Measurements from ENCODE around the gene KRT77. TPM values are rescaled to one million over a fixed set of nuclear protein-coding genes. Genes with fewer than 3 reads are reported as not detected.

Gene KRT77
- total RNA-seq: not detected in 2 replicates

GRCh38 chr12:52703424-52703823, at the start of gene KRT77:
Gene KRT77 (minus strand): TSS chr12:52703524. CDS start chr12:52703434, 90 bp downstream.

GRCh38 chr12:52680363-52680762, 23.0 kb downstream of the KRT77 start, which contains the start of gene KRT1:
Gene KRT1 (minus strand): TSS chr12:52680407. CDS start chr12:52680348, 59 bp downstream.

GRCh38 chr12:52651726-52652261, 51.5 kb downstream of the KRT77 start, which contains the start of gene KRT2:
Gene KRT2 (minus strand): TSS chr12:52652211. CDS start chr12:52652142, 69 bp downstream.

Other genes with a start within 250 kb of the KRT77 start
- not detected in 2 replicates for gene KRT6C, start 229.7 kb downstream of the KRT77 start, total RNA-seq
- 0.37 and 14.0 TPM in 2 replicates for gene KRT6A, start 210.3 kb downstream of the KRT77 start, total RNA-seq
- gene KRT5, start 183.1 kb downstream of the KRT77 start, total RNA-seq: 0.78 and 1.4 TPM in 2 replicates
- gene KRT71, start 150.4 kb downstream of the KRT77 start, total RNA-seq: not detected in 2 replicates
- not detected in 2 replicates for gene KRT74, start 129.7 kb downstream of the KRT77 start, total RNA-seq
- not detected in 2 replicates for gene KRT72, start 102.1 kb downstream of the KRT77 start, total RNA-seq
- not detected in 2 replicates for gene KRT73, start 85.0 kb downstream of the KRT77 start, total RNA-seq
- gene KRT2, start 51.3 kb downstream of the KRT77 start, total RNA-seq: not detected in 2 replicates
- gene KRT1, start 23.1 kb downstream of the KRT77 start, total RNA-seq: not detected in 2 replicates
- gene KRT76, start 73.8 kb upstream of the KRT77 start, total RNA-seq: not detected in 2 replicates
- not detected in 2 replicates for gene KRT3, start 92.6 kb upstream of the KRT77 start, total RNA-seq
- gene KRT4, start 110.6 kb upstream of the KRT77 start, total RNA-seq: not detected in 2 replicates
- not detected in 2 replicates for gene KRT79, start 130.8 kb upstream of the KRT77 start, total RNA-seq
- gene KRT78, start 145.5 kb upstream of the KRT77 start, total RNA-seq: not detected in 2 replicates
- gene KRT8, start 201.6 kb upstream of the KRT77 start, total RNA-seq: 9.6 and 10.3 TPM in 2 replicates
- 34.2 and 38.4 TPM in 2 replicates for gene KRT18, start 245.6 kb upstream of the KRT77 start, total RNA-seq

Data from cardiac ventricle fibroblast (primary cell).